Liver (tissue), 3 donors: ENCODE measurements around the gene TBC1D16.

Source experiments
- EGR1 ChIP-seq, 2 donors: IDR thresholded peaks; 2 replicates each; pipeline ENCODE4 v1.6.1; 2016 to 2018; ENCODE audit warnings: antibody characterized with exemption in 2 of 2, low read depth in 2 of 2
- HNF4G ChIP-seq: IDR thresholded peaks from 2 replicates; pipeline ENCODE4 v1.6.1; 2016; ENCODE audit warnings: antibody characterized with exemption
- RAD21 ChIP-seq, 2 donors: IDR thresholded peaks; 2 replicates each; pipeline ENCODE4 v1.6.1; 2016; ENCODE audit warnings: antibody characterized with exemption in 2 of 2, mild to moderate bottlenecking in 2 of 2
- SP1 ChIP-seq: IDR thresholded peaks from 2 replicates; pipeline ENCODE4 v1.6.1; 2018; ENCODE audit warnings: antibody characterized with exemption, mild to moderate bottlenecking
- YY1 ChIP-seq: IDR thresholded peaks from 2 replicates; pipeline ENCODE4 v1.6.1; 2016; ENCODE audit warnings: antibody characterized with exemption, mild to moderate bottlenecking
- TF ChIP-seq, protein P1 (sequence below): IDR thresholded peaks from 2 replicates; pipeline ENCODE4 v1.6.1; 2016; ENCODE audit warnings: antibody characterized with exemption
- TF ChIP-seq, protein P2 (sequence below): fragments of 150-350 bp; IDR thresholded peaks from 2 replicates; pipeline ENCODE4 v1.5.1; 2017; ENCODE audit warnings: improper control_type of control experiment, low read depth, low read length; ENCODE audit not compliant: missing input control
- TF ChIP-seq, protein P3 (sequence below): IDR thresholded peaks from 2 replicates; pipeline ENCODE4 v1.6.1; 2016; ENCODE audit warnings: antibody characterized with exemption
- donor health status: healthy.
- donor health status: healthy.

DNA sequence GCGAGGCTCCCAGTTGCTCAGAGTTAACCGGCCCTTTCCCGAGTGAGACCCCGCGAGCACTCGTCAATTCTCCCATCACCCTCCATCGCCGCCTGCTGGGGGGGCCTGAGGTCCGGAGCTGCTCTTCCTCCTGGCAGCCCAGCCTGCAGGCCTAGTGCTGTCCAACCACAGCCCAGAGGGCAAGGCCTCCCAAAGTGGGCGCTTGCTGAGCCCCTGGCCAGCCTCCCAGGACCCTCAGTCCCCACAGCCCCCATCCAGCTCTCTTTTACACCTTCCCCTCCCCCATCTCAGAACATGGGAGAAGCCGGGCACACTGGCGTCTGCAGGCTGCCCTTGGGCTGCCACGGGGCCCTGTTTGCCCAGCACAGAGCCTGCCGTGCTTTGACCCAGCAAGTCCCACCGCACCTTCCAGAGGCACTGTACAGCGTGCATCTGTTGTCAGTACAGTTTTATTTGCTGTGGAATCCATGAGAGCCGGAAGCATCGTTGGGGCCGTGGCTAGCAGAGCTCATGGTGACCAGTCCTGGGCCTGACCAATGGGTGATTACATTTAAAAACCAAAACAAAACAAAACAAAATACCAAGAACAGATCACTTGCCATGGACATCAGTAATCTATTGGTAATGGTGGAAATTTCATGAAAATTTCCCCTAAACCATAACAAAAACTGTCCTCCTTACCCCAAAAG lies 100.3 kb downstream of the TBC1D16 start:
- TF ChIP-seq, protein P1, sequence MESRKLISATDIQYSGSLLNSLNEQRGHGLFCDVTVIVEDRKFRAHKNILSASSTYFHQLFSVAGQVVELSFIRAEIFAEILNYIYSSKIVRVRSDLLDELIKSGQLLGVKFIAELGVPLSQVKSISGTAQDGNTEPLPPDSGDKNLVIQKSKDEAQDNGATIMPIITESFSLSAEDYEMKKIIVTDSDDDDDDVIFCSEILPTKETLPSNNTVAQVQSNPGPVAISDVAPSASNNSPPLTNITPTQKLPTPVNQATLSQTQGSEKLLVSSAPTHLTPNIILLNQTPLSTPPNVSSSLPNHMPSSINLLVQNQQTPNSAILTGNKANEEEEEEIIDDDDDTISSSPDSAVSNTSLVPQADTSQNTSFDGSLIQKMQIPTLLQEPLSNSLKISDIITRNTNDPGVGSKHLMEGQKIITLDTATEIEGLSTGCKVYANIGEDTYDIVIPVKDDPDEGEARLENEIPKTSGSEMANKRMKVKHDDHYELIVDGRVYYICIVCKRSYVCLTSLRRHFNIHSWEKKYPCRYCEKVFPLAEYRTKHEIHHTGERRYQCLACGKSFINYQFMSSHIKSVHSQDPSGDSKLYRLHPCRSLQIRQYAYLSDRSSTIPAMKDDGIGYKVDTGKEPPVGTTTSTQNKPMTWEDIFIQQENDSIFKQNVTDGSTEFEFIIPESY, result no peak
- TF ChIP-seq, protein P2, sequence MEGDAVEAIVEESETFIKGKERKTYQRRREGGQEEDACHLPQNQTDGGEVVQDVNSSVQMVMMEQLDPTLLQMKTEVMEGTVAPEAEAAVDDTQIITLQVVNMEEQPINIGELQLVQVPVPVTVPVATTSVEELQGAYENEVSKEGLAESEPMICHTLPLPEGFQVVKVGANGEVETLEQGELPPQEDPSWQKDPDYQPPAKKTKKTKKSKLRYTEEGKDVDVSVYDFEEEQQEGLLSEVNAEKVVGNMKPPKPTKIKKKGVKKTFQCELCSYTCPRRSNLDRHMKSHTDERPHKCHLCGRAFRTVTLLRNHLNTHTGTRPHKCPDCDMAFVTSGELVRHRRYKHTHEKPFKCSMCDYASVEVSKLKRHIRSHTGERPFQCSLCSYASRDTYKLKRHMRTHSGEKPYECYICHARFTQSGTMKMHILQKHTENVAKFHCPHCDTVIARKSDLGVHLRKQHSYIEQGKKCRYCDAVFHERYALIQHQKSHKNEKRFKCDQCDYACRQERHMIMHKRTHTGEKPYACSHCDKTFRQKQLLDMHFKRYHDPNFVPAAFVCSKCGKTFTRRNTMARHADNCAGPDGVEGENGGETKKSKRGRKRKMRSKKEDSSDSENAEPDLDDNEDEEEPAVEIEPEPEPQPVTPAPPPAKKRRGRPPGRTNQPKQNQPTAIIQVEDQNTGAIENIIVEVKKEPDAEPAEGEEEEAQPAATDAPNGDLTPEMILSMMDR, result no peak
- TF ChIP-seq HNF4G (no peak), EGR1 (IDR thresholded peaks at IDR 0.05; ENCODE audit: low read depth in 2 of 2) (no peak), YY1 (no peak), SP1 (no peak), RAD21 (IDR thresholded peaks at IDR 0.05) (no peak)
- TF ChIP-seq, protein P3, sequence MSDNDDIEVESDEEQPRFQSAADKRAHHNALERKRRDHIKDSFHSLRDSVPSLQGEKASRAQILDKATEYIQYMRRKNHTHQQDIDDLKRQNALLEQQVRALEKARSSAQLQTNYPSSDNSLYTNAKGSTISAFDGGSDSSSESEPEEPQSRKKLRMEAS, result no peak
